ENCODE measurements around the gene TAS2R60.
"Not testable (repeated sequence)": the region's sequence is repeated elsewhere in the genome, so short reads cannot be mapped to it uniquely, and the experiment has no call there.

The TAS2R60 gene

DNA sequence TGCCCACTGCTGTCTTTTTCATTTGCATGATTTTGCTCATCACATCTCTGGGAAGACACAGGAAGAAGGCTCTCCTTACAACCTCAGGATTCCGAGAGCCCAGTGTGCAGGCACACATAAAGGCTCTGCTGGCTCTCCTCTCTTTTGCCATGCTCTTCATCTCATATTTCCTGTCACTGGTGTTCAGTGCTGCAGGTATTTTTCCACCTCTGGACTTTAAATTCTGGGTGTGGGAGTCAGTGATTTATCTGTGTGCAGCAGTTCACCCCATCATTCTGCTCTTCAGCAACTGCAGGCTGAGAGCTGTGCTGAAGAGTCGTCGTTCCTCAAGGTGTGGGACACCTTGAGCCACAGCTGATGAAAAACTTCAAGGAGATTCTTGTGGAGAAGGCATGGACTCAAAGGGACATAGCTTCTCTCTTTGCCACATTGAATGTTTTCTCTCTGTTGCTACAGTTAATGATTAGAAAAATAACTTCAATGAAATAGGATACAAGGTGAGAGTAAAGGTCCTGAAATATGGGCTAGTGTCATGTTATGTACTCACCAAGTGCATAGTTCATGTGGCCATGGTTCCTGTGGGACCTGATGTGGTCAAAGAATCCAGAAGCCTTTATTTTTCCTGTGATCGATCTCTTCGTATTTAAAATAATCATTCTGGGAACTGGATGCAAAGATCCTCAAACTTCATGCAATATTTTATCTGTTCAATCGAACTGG is 970 bp downstream of the TAS2R60 start:
- no peak for DNase-seq

DNA sequence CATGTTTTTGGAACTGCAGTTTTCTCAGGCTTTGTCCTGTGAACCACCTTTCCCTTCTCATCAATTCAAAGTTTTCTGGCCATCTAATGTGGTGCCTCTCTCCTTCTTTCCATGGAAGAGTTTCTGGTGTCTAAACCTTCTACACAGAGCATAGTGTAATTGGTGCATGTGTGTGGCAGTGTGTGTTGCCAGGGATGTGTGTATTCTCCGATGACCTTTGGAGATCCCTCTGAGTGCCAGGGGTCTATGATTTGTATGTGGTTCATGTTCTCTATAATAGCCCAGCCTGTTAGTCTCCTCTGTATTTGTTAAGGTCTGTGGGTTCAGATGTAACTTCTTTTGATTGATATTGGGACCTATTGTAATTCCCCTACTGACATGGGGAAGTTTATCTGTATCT is 1.5 kb downstream of the TAS2R60 start:
- no peak for DNase-seq

- no peak for DNase-seq
Measured at GRCh38 chr7:143447466-143447865, 4.2 kb downstream of the TAS2R60 start.

DNA sequence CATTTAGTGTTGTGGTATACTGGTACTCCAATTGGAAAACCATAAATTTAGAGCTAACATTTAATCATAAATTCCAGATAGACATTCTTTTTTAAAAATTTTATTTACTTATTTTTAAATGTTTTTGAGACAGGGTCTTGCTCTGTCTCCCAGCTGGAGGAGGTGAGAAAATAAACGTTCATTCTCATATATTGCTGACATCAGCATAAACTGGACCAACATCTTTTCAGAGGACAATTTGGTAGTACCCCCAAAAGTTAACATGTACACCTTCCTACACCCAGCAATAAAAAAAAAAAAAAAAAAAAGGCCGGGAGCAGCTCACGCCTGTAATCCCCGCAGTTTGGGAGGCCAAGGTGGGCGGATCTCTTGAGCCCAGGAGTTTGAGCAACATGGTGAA is 5.2 kb downstream of the TAS2R60 start:
- DNase-seq: no peak

DNA sequence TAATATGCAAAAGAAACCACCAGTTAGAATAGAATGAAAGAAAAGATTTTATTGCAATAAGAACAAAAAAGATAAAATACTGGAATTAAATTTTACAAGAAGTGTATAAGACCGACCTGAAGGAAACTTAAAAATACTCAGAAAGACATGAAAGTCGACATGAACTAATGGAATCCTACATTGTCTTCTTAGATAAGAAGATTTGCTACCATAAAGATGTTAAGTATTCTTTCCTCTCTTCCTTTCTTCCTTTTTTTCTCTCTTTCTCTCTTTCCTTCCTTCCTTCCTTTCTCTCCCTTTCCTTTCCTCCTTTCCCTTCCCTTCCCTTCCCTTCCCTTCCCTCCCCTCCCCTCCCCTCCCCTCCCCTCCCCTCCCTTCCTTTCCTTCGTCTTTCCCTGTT is 6.5 kb downstream of the TAS2R60 start:
- DNase-seq: no peak

GRCh38 chr7:143451122-143451521 is 7.9 kb downstream of the TAS2R60 start:
- no peak for DNase-seq

DNA sequence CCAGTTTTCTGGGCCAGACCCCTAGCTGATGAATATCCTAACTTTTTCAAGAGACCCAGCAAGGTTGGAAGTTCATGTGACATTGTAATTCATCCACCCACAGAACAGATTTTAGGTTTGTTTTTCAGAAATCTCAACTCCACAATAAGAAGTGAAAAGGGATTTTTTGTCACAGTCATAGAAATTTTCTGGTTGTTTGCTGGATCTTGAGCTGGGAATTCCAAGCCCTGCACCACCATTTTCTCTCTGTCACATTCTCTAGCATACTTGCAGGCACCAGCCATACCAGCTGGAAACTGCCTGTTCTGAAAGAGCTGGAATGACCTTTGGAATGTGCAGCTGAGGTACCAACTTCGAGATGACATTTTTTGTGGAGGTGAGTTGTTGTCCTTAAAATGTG is 8.5 kb downstream of the TAS2R60 start:
- no peak for DNase-seq

GRCh38 chr7:143452495-143452894 is 9.2 kb downstream of the TAS2R60 start:
- no peak for DNase-seq

DNA sequence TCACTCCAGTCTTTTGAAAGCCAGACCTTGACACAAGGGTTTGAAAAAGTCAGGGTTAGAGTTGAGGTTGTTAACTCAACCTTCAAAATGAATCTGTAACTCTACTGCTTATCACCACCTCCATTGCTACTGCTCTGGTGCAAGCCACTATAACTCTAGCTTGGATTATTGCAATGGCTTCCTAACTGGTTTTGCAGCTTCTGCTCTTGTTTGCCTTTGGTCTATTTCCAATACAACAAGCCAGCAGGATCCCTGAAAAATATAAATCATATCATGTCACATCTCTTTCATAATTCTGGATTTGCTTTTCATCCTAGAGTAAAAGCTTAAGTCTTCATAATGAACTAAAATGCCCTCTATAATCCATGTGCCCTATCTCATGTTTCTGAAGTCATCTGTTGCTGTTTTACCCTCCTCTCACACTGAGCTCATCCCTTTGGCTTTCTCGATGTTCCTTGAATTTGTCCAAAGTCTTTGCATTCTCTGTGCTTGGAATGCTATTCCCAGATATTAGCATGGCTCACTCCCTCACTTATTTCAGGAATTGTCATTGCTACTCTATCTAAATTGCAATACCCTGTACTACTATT is 10.9 kb downstream of the TAS2R60 start:
- no peak for DNase-seq

DNA sequence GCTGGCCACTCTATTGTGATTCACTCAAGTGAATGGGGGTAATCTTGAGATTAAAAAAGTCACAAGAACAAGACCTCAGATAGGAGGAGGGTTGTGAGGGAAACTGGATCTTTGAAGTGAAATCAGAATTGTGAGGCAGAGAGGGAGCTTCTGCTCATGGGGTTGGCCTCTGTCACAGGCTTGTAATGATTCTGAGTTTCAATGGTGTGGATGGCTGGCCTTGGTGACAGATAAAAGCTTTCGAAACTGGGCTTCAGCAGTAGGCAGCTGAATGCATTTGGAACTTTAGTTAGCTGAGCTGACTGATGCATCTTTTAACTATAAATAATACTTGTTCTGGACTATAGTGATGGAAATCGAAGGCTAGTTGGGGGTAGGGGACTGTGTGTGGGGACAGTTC is 12.2 kb downstream of the TAS2R60 start:
- DNase-seq: no peak

DNA sequence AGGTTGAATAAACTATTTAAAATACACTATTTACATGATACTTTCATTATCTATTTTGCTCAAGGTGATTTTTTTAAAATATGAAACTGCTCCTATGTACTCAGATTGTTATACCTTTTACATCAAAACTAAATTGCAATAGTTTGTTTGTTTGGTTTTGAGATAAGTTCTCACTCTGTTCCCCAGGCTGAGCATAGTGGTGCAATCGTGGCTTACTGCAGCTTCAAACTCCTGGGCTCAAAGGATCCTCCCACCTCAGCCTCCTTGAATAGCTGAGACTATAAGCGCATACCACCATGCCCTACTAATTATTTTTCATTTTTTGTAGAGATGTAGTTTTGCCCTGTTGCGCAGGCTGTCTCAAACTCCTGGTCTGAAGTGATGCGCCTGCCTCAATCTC is 12.7 kb downstream of the TAS2R60 start:
- DNase-seq: no peak

DNA sequence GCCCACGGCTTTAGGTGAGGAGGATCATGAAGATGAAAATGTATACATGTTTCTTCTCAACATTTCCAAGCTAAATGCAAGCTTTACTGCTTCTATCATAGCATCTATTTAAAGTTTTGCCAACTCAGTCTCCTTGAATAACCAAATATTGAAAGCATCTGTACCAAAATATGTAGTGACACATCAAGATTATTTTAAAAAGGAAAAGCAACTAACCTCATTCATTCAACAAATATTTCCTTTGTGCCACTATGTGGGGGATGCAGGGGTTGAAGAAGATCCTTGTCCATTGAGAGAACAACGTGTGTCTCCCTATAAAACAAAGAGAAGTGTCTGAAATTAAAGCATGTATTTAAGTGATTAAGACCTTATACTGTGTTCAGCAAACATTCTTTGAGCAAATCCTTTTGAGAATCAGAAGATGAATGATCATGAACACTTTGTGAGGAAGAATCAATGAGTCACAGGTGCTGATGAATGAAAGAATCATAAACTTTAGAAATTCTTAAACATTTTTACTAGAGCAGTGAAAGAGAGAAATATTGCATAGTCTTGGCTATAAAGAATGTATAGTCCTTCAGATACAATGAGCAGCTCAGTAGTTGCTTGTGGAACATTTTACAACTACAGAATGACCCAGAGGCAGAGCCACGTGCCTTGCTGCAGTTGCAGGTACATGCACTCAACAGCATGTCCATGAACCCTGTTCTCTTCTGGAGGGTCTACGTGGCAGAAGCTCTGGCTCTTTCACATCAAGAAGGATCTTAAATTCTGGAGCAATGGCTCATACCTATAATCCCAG is 13.9 kb downstream of the TAS2R60 start:
- no peak for DNase-seq

DNA sequence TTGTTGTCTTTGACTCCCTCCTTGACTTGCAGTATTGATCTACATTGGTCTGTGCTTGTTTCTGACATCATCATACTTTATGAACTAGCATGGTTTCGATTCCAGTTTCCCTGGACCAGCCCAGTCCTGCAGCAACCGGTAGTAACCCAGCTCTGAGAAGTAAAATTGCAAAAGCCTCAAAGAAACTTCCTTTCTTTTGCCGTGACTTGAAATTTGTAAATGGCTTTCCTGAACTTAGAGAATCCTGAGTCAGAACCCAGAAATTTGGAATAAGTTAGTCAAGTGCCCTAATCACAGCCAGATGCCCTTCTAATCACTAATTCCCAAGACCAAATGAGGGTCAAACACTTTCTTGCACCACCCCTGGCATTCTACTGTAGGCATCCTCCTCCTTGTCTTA is 15.0 kb downstream of the TAS2R60 start:
- no peak for DNase-seq

- no peak for DNase-seq
Measured at GRCh38 chr7:143458681-143459080, 15.4 kb downstream of the TAS2R60 start.

GRCh38 chr7:143459359-143459758 is 16.1 kb downstream of the TAS2R60 start:
- no peak for DNase-seq

DNA sequence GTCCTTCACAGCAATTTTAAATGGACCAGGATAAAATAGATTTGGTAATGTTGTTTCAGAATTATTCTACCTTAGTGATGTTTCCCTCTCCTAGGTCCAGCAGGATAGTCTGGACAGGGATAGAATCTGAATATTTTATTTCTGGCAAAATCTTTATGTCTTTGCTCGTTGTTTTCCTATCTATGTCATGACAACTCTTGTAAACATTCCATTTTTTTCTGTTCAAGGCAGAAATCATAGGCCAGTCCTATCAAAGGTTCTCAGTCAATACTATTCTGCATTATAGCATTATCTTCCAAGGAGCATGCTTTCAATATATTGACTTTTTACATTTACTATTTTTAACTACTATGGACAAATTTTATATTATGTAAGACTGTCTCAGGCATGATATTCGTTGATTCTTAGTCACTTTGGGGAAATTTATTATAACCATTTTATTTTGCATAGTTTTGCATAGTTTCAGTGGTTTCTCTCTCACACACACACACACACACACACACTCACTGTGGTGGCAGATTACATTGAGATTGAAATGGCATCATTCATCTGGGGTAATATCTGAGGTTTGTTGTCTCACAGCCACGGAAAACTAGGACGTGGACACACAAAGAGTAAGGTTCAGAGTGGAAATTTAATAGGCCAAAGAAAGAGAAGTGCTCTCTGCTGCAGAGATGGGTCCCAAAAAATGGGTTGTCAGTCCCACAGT is 17.2 kb downstream of the TAS2R60 start:
- DNase-seq: no peak

DNA sequence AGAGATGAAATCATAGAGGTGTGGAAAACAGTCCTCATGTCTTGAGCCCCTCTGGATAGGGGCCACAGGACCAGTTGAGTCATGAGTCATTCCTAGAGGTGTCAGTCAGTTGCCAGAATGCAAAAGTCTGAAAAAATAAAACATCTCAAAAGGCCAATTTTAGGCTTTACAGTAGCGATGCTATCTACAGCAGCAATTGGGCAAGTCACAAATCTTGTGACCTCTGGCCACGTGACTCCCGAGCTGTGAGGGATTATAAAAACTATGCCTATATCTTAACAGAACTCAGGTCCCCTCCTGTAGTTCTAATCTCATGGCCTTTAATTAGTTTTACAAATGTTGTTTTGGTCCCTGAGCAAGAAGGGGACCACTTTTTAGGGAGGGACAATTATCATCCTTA is 18.8 kb downstream of the TAS2R60 start:
- no peak for DNase-seq

GRCh38 chr7:143463556-143463955 is 20.3 kb downstream of the TAS2R60 start:
- DNase-seq: no peak

- no peak for DNase-seq
Measured at GRCh38 chr7:143463957-143464356, 20.7 kb downstream of the TAS2R60 start.

DNA sequence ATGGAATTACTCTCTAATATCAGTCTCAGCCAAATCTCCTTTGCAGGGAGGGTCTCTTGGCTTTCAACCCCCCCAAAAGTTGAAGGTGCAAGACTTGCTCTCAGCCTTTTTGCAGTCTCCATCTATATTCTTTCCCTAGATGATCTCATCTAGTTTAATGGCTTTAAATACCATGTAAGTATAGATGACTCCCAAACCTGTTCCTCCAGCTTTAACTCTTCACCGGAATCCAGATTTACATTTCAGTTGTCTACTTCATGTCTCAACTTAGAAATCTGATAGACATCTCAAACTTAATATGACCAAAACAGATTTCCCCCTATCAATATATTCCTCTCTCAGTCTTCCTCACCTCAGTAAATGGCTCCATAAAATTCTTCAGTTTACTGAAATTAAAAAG is 24.5 kb downstream of the TAS2R60 start:
- DNase-seq: no peak

DNA sequence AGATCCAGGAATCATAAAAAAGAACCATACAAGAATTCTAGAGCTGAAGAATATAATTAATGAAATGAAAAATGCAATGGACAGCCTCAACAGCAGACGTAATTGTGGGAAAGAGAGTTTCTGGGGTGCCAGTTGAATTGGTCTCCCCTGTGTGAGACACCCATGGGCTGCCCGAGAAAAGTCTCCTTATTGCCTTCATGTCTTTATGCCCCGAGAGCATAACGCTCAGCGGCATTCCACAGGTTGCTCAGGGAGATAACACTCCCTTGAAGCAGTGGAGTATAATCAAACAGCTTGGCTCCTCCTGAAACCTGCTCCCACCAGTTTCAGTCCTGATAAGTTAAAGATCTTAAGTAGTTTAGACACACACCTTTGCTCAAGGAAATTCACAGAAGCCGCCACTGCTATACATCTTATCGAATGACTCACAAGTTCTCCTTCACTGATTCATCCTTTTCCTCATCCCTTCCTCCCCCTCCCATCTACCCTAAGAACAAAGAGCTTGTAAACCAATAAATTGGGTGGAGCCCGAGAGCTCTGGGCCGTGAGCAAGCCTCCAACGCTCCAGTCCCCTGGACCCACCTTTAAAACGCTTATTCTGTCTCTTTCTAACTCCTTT is 28.9 kb downstream of the TAS2R60 start:
- not testable (repeated sequence) for DNase-seq

GRCh38 chr7:143477501-143478150 is 34.4 kb downstream of the TAS2R60 start, which contains the start of gene TAS2R41:
TSS of gene TAS2R41 (plus strand) at chr7:143477873. CDS start at chr7:143477873, 0 bp downstream.
- DNase-seq: no peak
